Measurements from ENCODE around the gene RAD51B. TPM values are rescaled to one million over a fixed set of nuclear protein-coding genes. Genes with fewer than 3 reads are reported as not detected.

The RAD51B gene
- total and polyA plus RNA-seq, 8 donors, result 1.8 to 30.7 (median 15.3) TPM

- no peak for DNase-seq
- no peaks in the 10 kb centered on the region for H3K4me1 ChIP-seq
- intact Hi-C loops (cut with DNase I; ENCODE audit: low total_unique reads), result no loop called here
- H3K27ac ChIP-seq, result no peak overlapping the region
- H3K36me3 ChIP-seq, result peaks cover 90 to 100% (median 100%) of the 10 kb centered on the region in 4 donors
- no peak for TF ChIP-seq POLR2AphosphoS5 (IDR thresholded peaks at IDR 0.05)
- no peak for TF ChIP-seq CTCF (IDR thresholded peaks at IDR 0.05)
- TF ChIP-seq POLR2A (IDR thresholded peaks at IDR 0.05), result no peak
- no peak for TF ChIP-seq EP300 (IDR thresholded peaks at IDR 0.05)
- no peaks in the 10 kb centered on the region for H3K9me3 ChIP-seq
- no peaks in the 10 kb centered on the region for H3K27me3 ChIP-seq
- 88 to 96% (median 94%) methylated on average over 1 of the region's 1 CpG for WGBS, 5 donors
- no peak overlapping the region for H3K4me3 ChIP-seq
Measured at GRCh38 chr14:67778792-67779191, 40.8 kb upstream of the RAD51B start.

GRCh38 chr14:67782090-67782489 is 37.5 kb upstream of the RAD51B start:
- peaks cover 82 to 100% (median 100%) of the 10 kb centered on the region in 4 donors for H3K36me3 ChIP-seq
- DNase-seq, result no peak
- H3K4me3 ChIP-seq, result no peak overlapping the region
- TF ChIP-seq POLR2A (IDR thresholded peaks at IDR 0.05) (no peak), EP300 (IDR thresholded peaks at IDR 0.05) (no peak)
- intact Hi-C loops (cut with DNase I; ENCODE audit: low total_unique reads), result no loop called here
- H3K27ac ChIP-seq, result no peak overlapping the region
- H3K4me1 ChIP-seq, result no peaks in the 10 kb centered on the region
- 28 to 88% (median 54%) methylated on average over 3 of the region's 3 CpGs for WGBS, 5 donors
- H3K9me3 ChIP-seq, result no peaks in the 10 kb centered on the region
- H3K27me3 ChIP-seq, result no peaks in the 10 kb centered on the region

- H3K36me3 ChIP-seq, result peaks cover 84 to 100% (median 100%) of the 10 kb centered on the region in 4 donors
- intact Hi-C loops (cut with DNase I; ENCODE audit: low total_unique reads), result no loop called here
- H3K9me3 ChIP-seq, result no peaks in the 10 kb centered on the region
- TF ChIP-seq POLR2AphosphoS5 (IDR thresholded peaks at IDR 0.05) (no peak), EP300 (IDR thresholded peaks at IDR 0.05) (no peak), POLR2A (IDR thresholded peaks at IDR 0.05) (no peak), CTCF (IDR thresholded peaks at IDR 0.05) (no peak)
- no peak overlapping the region for H3K4me3 ChIP-seq
- DNase-seq, result no peak
- WGBS, 5 donors, result 87 to 94% (median 93%) methylated on average over 5 of the region's 5 CpGs
- H3K27me3 ChIP-seq, result no peaks in the 10 kb centered on the region
- no peak overlapping the region for H3K27ac ChIP-seq
- H3K4me1 ChIP-seq, result no peaks in the 10 kb centered on the region
Measured at GRCh38 chr14:67784244-67784823, 35.2 kb upstream of the RAD51B start.

GRCh38 chr14:67785270-67786109 is 34.1 kb upstream of the RAD51B start:
- H3K27me3 ChIP-seq, result no peaks in the 10 kb centered on the region
- intact Hi-C loops (cut with DNase I; ENCODE audit: low total_unique reads), result no loop called here
- 93 to 96% (median 95%) methylated on average over 4 of the region's 4 CpGs for WGBS, 5 donors
- H3K36me3 ChIP-seq, result peaks cover 85 to 100% (median 100%) of the 10 kb centered on the region in 4 donors
- TF ChIP-seq POLR2AphosphoS5 (IDR thresholded peaks at IDR 0.05) (no peak), CTCF (IDR thresholded peaks at IDR 0.05) (no peak), POLR2A (IDR thresholded peaks at IDR 0.05) (no peak), EP300 (IDR thresholded peaks at IDR 0.05) (no peak)
- H3K27ac ChIP-seq, result no peak overlapping the region
- no peaks in the 10 kb centered on the region for H3K9me3 ChIP-seq
- DNase-seq, result no peak
- H3K4me1 ChIP-seq, result no peaks in the 10 kb centered on the region
- no peak overlapping the region for H3K4me3 ChIP-seq
